AG04449 (cell line): ENCODE results near the gene CADPS2.

Experiments used
- CTCF ChIA-PET: fragments of 350-600 bp; formaldehyde crosslinking; extraction: SDS; loops from one replicate; lab custom pipeline; 2021; ENCODE audit warnings: antibody characterized with exemption; lab: Yijun Ruan, JAX
- POLR2A ChIA-PET: fragments of 400-600, 350-600 bp; formaldehyde crosslinking; extraction: SDS; loops from one replicate; lab custom pipeline; 2020; ENCODE audit warnings: antibody characterized with exemption, inconsistent platforms; lab: Yijun Ruan, JAX
- DNase-seq: peaks from one replicate; pipeline ENCODE4 v3.0.0-alpha.2; 2010; ENCODE audit warnings: low read depth, low spot score
- H3K4me3 ChIP-seq: 2 replicates; pipeline ENCODE4 v1.5.1; 2011; ENCODE audit warnings: low read depth, mild to moderate bottlenecking, control low read depth, low read length
- TF ChIP-seq, protein P1 (sequence below): IDR thresholded peaks from one replicate; pipeline ENCODE4 v1.5.1; 2011; ENCODE audit warnings: mild to moderate bottlenecking, moderate library complexity, low read length, control low read depth, inconsistent platforms; ENCODE audit not compliant: insufficient read depth; ENCODE audit errors: missing control alignments

The CADPS2 gene

DNA sequence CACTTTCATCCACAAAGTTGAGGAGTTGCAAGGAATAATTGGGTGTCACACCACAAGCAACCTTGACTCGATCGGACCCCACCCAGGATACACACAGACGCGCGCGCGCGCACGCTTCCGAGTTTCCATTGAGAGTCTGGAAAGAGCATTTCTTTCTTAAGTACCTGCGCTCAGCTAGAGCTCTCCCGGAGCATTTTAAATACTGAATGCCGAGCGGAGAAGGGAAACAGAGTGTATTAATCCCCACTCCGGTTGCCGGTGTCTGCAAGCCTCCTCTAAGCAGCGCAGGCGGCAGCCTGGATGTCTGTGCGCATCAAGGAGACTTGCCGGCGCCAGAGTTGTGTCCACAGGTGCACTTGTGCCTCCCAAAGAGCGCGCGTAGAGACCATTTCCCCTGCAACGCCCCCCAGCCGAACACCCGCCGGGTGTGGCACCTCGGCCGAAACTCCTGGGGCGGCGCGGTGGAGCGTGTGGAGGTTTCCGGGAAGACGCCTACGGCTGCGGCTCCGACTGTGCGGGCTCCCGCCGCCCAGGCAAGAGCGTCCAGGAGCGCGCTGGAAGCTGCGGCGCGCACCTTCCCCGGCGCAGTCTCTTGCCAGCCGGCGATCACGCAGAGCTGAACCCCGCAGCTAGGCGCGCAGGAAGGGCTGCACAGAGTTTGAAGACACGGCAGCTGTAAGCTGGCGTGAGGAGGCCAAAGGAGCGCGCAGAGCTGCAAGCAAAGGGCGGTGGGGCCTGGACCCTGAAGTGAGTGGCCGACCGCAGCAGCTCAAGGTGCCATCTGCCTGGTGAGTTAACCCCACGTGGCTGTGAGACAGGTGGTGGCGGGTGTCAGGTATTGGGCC is 580.6 kb downstream of the CADPS2 start:
- POLR2A ChIA-PET, result no interaction called here
- CTCF ChIA-PET, result no interaction called here
- TF ChIP-seq, protein P1, sequence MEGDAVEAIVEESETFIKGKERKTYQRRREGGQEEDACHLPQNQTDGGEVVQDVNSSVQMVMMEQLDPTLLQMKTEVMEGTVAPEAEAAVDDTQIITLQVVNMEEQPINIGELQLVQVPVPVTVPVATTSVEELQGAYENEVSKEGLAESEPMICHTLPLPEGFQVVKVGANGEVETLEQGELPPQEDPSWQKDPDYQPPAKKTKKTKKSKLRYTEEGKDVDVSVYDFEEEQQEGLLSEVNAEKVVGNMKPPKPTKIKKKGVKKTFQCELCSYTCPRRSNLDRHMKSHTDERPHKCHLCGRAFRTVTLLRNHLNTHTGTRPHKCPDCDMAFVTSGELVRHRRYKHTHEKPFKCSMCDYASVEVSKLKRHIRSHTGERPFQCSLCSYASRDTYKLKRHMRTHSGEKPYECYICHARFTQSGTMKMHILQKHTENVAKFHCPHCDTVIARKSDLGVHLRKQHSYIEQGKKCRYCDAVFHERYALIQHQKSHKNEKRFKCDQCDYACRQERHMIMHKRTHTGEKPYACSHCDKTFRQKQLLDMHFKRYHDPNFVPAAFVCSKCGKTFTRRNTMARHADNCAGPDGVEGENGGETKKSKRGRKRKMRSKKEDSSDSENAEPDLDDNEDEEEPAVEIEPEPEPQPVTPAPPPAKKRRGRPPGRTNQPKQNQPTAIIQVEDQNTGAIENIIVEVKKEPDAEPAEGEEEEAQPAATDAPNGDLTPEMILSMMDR, result no peak
- no peak for DNase-seq
- no peak overlapping the region for H3K4me3 ChIP-seq

DNA sequence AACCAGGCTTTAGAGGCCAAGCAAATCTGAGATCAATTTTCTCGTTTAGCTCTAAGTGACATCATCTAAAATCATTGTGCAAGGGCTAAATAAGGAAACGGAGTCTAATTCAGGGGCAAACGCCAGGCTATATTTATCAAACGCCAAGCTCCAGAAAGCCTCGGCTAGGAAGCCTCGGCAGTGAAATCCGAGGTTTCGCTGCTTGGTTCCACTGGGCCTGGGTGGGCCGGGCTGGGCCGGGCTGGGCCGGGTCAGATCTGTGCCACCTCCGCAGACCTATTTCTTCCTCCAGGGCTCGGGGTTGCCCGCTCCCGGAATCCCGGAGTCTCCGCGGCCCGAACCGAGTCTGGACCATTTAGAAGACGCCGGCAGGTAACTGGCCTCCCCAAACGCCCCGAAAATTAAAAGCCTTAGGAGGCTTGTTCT is 581.3 kb downstream of the CADPS2 start:
- no peak overlapping the region for H3K4me3 ChIP-seq
- no peak for DNase-seq
- CTCF ChIA-PET, result no interaction called here
- TF ChIP-seq, protein P1, result no peak
- POLR2A ChIA-PET, result no interaction called here

DNA sequence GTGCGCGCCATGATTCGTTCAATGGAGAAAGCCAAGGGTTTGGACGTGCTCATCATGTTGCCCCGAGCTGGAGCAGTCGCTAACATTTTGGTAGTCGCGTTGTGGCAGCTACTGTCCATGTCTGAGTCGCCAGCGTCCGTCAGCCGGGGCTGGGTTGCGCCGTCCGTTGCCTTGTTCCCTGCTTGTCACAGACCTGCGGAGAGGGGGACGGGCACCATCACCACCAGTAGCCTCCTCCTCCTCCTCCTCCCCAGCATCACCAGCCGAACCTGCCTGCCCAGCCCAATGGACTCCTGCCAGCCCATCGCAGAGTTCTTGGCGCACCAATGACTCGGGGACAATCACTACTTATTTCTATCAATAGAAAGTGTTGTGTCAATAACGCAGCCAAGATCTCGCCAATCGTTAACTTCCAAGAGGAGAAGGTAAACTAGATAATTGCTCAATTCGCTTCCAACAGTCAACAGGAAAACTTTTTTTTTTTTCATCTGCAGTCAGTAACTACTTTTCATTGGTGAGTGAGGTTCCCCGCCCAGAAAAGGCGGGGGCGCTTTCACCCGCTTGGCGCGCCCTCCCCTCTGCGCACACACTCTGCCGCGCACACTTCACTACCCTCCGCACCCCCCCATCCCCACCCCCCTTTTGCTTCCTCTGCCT is 581.8 kb downstream of the CADPS2 start, which contains the start of gene FEZF1:
FEZF1 (minus strand) TSS at position 432 of the 657 bp plus-strand sequence; CDS start at position 119, 313 bp downstream.
- TF ChIP-seq, protein P1, result no peak
- H3K4me3 ChIP-seq, result no peak within 1 kb of the TSS
- no peak for DNase-seq
- ChIA-PET CTCF (no interaction called here), POLR2A (no interaction called here)

DNA sequence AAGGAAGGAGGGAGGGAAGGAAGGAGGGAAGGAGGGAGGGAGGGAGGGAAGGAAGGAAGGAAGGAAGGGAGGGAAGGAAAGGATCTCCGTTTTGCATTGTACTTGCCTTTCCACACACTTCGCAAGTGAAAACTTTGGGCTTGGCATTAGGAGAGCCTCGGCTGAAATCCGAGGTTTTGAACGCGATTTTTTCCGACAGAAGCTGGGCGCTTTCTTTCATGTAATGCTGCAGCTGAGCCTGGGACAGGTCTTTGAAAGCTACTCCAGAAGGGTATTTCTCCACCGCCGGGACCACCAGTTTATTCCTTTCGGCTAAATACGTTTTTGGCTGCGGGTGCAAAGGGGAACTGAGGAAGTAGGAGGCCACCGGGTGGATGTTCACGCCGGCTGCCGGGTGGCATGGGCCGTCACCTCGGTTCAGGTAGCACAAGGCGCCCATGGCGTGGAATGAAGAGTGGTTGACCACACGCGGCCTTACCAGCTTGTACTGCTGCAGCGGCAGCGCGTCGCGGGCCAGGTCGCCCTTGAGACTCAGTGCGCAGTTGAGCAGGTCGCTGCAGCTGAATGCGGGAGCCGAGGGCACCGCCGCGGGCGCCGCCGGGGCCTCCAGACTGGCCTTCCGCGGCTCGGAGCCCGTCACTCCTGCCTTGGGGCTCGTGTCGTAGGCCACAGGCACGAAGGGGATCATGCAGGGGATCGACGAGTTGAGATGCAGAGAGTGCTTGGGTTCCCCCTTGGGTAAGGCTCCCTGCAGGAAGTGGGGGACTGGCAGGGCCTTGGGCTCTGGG is 582.5 kb downstream of the CADPS2 start:
- no peak for DNase-seq
- TF ChIP-seq, protein P1, result no peak
- no peak overlapping the region for H3K4me3 ChIP-seq
- ChIA-PET CTCF (no interaction called here), POLR2A (no interaction called here)

DNA sequence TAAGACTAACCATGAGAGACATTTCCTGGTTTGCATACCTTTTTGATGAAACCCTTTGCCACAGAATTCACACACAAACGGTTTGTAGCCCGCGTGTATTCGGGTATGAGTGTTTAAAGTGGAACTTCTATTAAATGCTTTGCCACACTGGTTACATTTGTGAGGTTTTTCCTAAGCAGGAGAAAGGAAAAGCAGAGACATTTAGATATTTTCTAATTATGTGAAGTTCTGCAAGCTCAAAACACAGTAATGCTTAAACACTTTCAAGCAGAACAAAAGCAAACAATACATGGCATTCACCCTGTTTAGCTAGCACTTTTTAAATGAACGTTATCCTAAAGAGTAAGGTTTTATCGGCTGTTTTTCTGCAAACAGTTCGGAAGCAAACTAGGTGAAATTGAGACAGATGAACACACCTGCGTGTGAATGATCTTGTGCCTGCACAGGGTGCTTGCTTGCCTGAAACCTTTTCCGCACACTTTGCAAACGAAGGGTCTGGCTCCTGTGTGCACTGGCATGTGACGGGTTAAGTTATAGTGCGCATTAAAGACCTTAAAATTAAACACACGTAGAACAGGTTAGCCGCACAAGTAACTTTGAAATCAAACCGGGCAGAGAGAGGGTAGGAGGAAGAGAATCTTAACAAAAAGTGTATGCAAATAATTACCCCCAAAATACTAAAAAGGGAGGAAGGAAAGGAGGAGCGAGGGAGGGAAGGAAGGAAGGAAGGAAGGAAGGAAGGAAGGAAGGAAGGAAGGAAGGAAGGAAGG is 583.3 kb downstream of the CADPS2 start:
- DNase-seq, result no peak
- TF ChIP-seq, protein P1, result no peak
- POLR2A ChIA-PET, result no interaction called here
- no peak overlapping the region for H3K4me3 ChIP-seq
- CTCF ChIA-PET, result no interaction called here
